Smooth muscle cell (in vitro differentiated cells): ENCODE data around the gene IPPK. TPM values are rescaled to one million over a fixed set of nuclear protein-coding genes. Genes with fewer than 3 reads are reported as not detected.

Experiments used
- DNase-seq: peaks from one replicate; lab custom pipeline; 2025; ENCODE audit not compliant: unreplicated experiment; lab: John Stamatoyannopoulos, UW
- H2AFZ ChIP-seq: fragments of 200-600 bp; sonication (generic); 2 replicates; pipeline ENCODE4 v1.6.0; 2016; ENCODE audit warnings: antibody characterized with exemption, low read depth, mild to moderate bottlenecking
- H3F3A ChIP-seq: fragments of 200-600 bp; sonication (generic); 2 replicates; pipeline ENCODE4 v1.6.0; 2017; ENCODE audit warnings: antibody characterized with exemption, low read depth
- H3K27ac ChIP-seq: fragments of 200-600 bp; sonication (generic); 2 replicates; pipeline ENCODE4 v1.5.1; 2016; ENCODE audit warnings: low read depth, mild to moderate bottlenecking
- H3K27me3 ChIP-seq: fragments of 200-600 bp; sonication (generic); 2 replicates; pipeline ENCODE4 v1.6.1; 2016; ENCODE audit warnings: low read depth, mild to moderate bottlenecking
- H3K36me3 ChIP-seq: fragments of 200-600 bp; sonication (generic); 2 replicates; pipeline ENCODE4 v1.5.1; 2016; ENCODE audit warnings: low read depth
- H3K4me1 ChIP-seq: fragments of 200-600 bp; sonication (generic); 2 replicates; pipeline ENCODE4 v1.5.1; 2016; ENCODE audit warnings: low read depth
- H3K4me2 ChIP-seq: fragments of 200-600 bp; sonication (generic); 2 replicates; pipeline ENCODE4 v1.6.0; 2016; ENCODE audit warnings: mild to moderate bottlenecking
- H3K4me3 ChIP-seq: fragments of 200-600 bp; sonication (generic); 2 replicates; pipeline ENCODE4 v1.5.1; 2016; ENCODE audit warnings: mild to moderate bottlenecking
- H3K79me2 ChIP-seq: fragments of 200-600 bp; sonication (generic); 2 replicates; pipeline ENCODE4 v1.6.0; 2016; ENCODE audit warnings: low read depth, mild to moderate bottlenecking
- H3K9ac ChIP-seq: fragments of 200-600 bp; sonication (generic); 2 replicates; pipeline ENCODE4 v1.6.0; 2016; ENCODE audit warnings: low read depth
- H3K9me3 ChIP-seq: fragments of 200-600 bp; sonication (generic); replicated peaks from 2 replicates; pipeline ENCODE4 v1.5.1; 2016; ENCODE audit warnings: low read depth
- H4K20me1 ChIP-seq: fragments of 200-600 bp; sonication (generic); 2 replicates; pipeline ENCODE4 v1.6.0; 2016; ENCODE audit warnings: low read depth
- CTCF ChIP-seq: fragments of 200-600 bp; sonication (generic); IDR thresholded peaks from 2 replicates; pipeline ENCODE4 v1.5.1; 2017; ENCODE audit warnings: borderline replicate concordance, mild to moderate bottlenecking, antibody characterized with exemption; ENCODE audit not compliant: insufficient read depth, poor library complexity, severe bottlenecking
- WGBS: methylation state at CpG from one replicate; pipeline ENCODE4 v1.1.7; 2016; ENCODE audit warnings: low lambda C conversion rate; 5-methylcytosine and 5-hydroxymethylcytosine counted together
- polyA plus RNA-seq: library from polyadenylated mRNA; unstranded; fragments of >200 nt; fragmentation: Nextera tagmentation; extraction: Ambion mirVana; gene quantifications from 2 replicates; pipeline ENCODE4 v1.2.1, GENCODE V29; 2016
- total RNA-seq: library from RNA; depleted of rRNA; stranded (reverse); fragments of >200 nt; gene quantifications from 2 replicates; pipeline ENCODE4 v1.2.3, GENCODE V29; 2014

IPPK gene
- total and polyA plus RNA-seq, 2 experiments from 2014 or later = 9.4 to 22.1 TPM

DNA sequence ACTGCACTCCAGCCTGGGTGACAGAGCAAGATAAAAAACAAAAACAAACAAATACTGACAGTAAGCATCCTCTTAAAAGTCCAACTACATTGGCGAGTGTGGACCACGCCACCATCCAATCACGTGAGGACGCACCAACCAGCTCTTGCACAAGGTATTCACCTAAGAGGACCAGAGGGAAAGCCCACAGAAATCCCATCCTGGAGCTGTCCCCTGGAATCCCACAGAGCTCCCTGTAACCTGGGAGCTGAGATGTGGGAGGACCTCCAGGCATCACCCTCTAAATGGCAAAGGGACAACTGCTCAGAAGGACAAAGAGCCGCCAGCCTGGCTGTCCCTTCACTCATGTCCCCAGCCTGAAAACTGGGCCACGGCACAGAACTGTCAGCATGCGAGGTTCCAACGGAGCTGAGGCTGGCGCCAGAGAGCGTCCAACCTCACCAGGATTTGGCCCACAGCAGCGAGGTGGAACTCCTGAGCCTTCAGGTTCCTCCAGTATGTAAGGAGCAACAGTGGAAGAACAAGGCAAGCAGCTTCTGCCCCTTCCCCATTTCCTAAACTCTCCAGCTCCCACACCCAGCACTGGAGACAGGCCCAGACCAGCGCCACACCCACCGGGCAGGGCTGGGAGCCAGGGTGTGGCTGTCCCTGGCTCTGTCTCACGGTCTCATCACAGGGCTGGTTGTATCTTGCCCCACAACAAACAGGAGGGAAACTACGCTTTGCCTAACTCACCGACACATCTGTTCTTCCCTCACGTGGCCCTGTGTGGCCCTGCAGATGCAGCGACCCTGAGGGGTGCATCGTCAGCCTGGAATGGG is 15.2 kb downstream of the IPPK start:
- peaks cover 9% of the 10 kb centered on the region for H3K4me1 ChIP-seq
- no peak overlapping the region for H3K4me3 ChIP-seq
- H3K9ac ChIP-seq = no peak overlapping the region
- WGBS = 87% methylated on average over 19 of the region's 19 CpGs
- no peak overlapping the region for H2AFZ ChIP-seq
- no peak for DNase-seq
- H3K27ac ChIP-seq = no peak overlapping the region
- TF ChIP-seq CTCF = no peak
- no peaks in the 10 kb centered on the region for H3K27me3 ChIP-seq
- H3F3A ChIP-seq = no peaks in the 10 kb centered on the region
- H3K4me2 ChIP-seq = no peak overlapping the region
- peaks cover 56% of the 10 kb centered on the region for H4K20me1 ChIP-seq
- peaks cover 13% of the 10 kb centered on the region for H3K79me2 ChIP-seq
- H3K9me3 ChIP-seq = no peaks in the 10 kb centered on the region
- H3K36me3 ChIP-seq = no peaks in the 10 kb centered on the region

DNA sequence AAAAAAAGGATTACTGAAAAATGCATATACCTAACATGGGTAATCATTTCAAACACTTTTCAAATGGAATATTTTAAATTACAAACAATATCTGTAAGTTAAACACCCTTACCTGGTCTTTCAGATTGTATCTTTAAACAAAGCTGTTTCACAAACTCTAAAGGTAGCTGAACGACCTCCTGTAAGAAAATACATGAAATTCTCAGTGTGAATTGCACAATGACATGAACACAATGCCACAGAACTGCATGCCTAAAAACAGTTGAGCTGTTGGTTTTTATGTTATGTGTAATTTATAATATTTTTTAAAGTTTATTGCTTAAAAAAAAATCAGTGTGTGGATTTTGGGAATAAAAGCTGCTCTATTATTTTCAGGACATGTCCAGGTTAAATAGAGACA is 17.5 kb downstream of the IPPK start:
- no peak for DNase-seq
- TF ChIP-seq CTCF = no peak
- Histone ChIP-seq H2AFZ (no peak overlapping the region), H3K4me3 (no peak overlapping the region), H3K9me3 (no peaks in the 10 kb centered on the region), H4K20me1 (peaks cover 34% of the 10 kb centered on the region), H3K9ac (no peak overlapping the region), H3K4me1 (no peaks in the 10 kb centered on the region), H3K79me2 (no peaks in the 10 kb centered on the region), H3K27ac (no peak overlapping the region), H3K27me3 (no peaks in the 10 kb centered on the region), H3F3A (no peaks in the 10 kb centered on the region), H3K4me2 (no peak overlapping the region), H3K36me3 (peaks cover under 1% of the 10 kb centered on the region)
- 77% methylated on average over 1 of the region's 1 CpG for WGBS

- H3K4me2 ChIP-seq = peak overlapping the region; percentile 78
These were observed 18.9 kb downstream of the IPPK start for GRCh38 chr9:92650839-92651621.

More at GRCh38 chr9:92650839-92651621, 18.9 kb downstream of the IPPK start:
- H3K79me2 ChIP-seq = no peaks in the 10 kb centered on the region
- peaks cover 27% of the 10 kb centered on the region for H4K20me1 ChIP-seq
- H3K9me3 ChIP-seq = no peaks in the 10 kb centered on the region
- no peak overlapping the region for H2AFZ ChIP-seq
- H3K27ac ChIP-seq = peak overlapping the region; percentile 38
- peaks cover 7% of the 10 kb centered on the region for H3K36me3 ChIP-seq
- no peak for TF ChIP-seq CTCF
- no peaks in the 10 kb centered on the region for H3K27me3 ChIP-seq
- no peaks in the 10 kb centered on the region for H3K4me1 ChIP-seq
- peak; percentile 10 for DNase-seq
- 32% methylated on average over 10 of the region's 10 CpGs for WGBS
- no peak overlapping the region for H3K9ac ChIP-seq
- no peaks in the 10 kb centered on the region for H3F3A ChIP-seq
- H3K4me3 ChIP-seq = no peak overlapping the region
